Natural killer cell treated with Interleukin-12 subunit alpha and Interleukin-12 subunit beta and Interleukin-15 and Interleukin-18, amount 100 ng/mL, for 72 hours (primary cell): Measurements from ENCODE around the gene SHISA8. TPM values are rescaled to one million over a fixed set of nuclear protein-coding genes. Genes with fewer than 3 reads are reported as not detected.
"Not testable (repeated sequence)": the region's sequence is repeated elsewhere in the genome, so short reads cannot be mapped to it uniquely, and the experiment has no call there.

Experiments
- ATAC-seq, 2 donors: fragments of 150-1000 bp; cut with Tn5 transposase in 1 of 2; sonication (Bioruptor Pico), chemical (Tn5 transposase) in 1 of 2; 2 replicates each; pipeline ENCODE4 v1.10.0; 2021
- DNase-seq: peaks from one replicate; pipeline ENCODE4 v3.0.0; 2022; ENCODE audit warnings: low spot score
- H3K27ac Mint-ChIP-seq, 2 donors: 1 replicate in 1 of 2; 2 replicates in 1 of 2; pipeline ENCODE4 v1.8.0; 2022; ENCODE audit warnings: mixed read lengths in 2 of 2, mild to moderate bottlenecking in 1 of 2, moderate library complexity in 1 of 2
- H3K27me3 Mint-ChIP-seq, 2 donors: 1 replicate in 1 of 2; 2 replicates in 1 of 2; pipeline ENCODE4 v1.8.0; 2022; ENCODE audit warnings: mixed read lengths in 2 of 2
- H3K36me3 Mint-ChIP-seq: one replicate; pipeline ENCODE4 v1.8.0; 2022; ENCODE audit warnings: mixed read lengths
- H3K4me1 Mint-ChIP-seq, 2 donors: 1 replicate in 1 of 2; 2 replicates in 1 of 2; pipeline ENCODE4 v1.8.0; 2022; ENCODE audit warnings: low read depth in 2 of 2, mixed read lengths in 2 of 2, mild to moderate bottlenecking in 1 of 2
- H3K4me3 Mint-ChIP-seq: one replicate; pipeline ENCODE4 v1.8.0; 2022; ENCODE audit warnings: mixed read lengths
- H3K9me3 Mint-ChIP-seq: 2 replicates; pipeline ENCODE4 v1.8.0; 2022; ENCODE audit warnings: mixed read lengths
- total RNA-seq, 2 donors: library from RNA; stranded (reverse); gene quantifications; one replicate each; pipeline ENCODE4 v1.2.3, GENCODE V29; 2022

Gene SHISA8
- not detected for total RNA-seq

- DNase-seq (no peak), ATAC-seq (peak; percentile 48 to 63)
- Mint-ChIP-seq H3K4me1 (peaks cover 0 to 14% of the 10 kb centered on the region in 2 donors), H3K9me3 (no peaks in the 10 kb centered on the region), H3K27ac (no peak within 1 kb of the TSS), H3K4me3 (peak within 1 kb of the TSS; percentile 25), H3K27me3 (peaks cover 27 to 33% of the 10 kb centered on the region in 2 donors), H3K36me3 (no peaks in the 10 kb centered on the region)
Measured at GRCh38 chr22:41915035-41915785, at the start of gene SHISA8. TSS of gene SHISA8 (minus strand) at chr22:41915074. CDS start at chr22:41914667, 407 bp downstream.

GRCh38 chr22:41964112-41964491 lies 49.2 kb upstream of the SHISA8 start:
- H3K9me3 Mint-ChIP-seq, result no peaks in the 10 kb centered on the region
- peaks cover 5 to 7% of the 10 kb centered on the region in 2 donors for H3K4me1 Mint-ChIP-seq

GRCh38 chr22:41963453-41964111 lies 48.7 kb upstream of the SHISA8 start:
- Mint-ChIP-seq H3K27ac (no peak overlapping the region), H3K4me3 (no peak overlapping the region), H3K36me3 (no peaks in the 10 kb centered on the region), H3K4me1 (peaks cover 5 to 7% of the 10 kb centered on the region in 2 donors), H3K27me3 (peaks cover 0 to 2% of the 10 kb centered on the region in 2 donors), H3K9me3 (no peaks in the 10 kb centered on the region)
- DNase-seq (no peak), ATAC-seq (no peak)

More at GRCh38 chr22:41964112-41964491, 49.2 kb upstream of the SHISA8 start:
- no peak overlapping the region for H3K4me3 Mint-ChIP-seq
- H3K36me3 Mint-ChIP-seq, result no peaks in the 10 kb centered on the region
- ATAC-seq (no peak), DNase-seq (no peak)
- H3K27me3 Mint-ChIP-seq, result peaks cover 0 to 2% of the 10 kb centered on the region in 2 donors
- H3K27ac Mint-ChIP-seq, result no peak overlapping the region

GRCh38 chr22:41957941-41958556 lies 43.2 kb upstream of the SHISA8 start:
- DNase-seq, result no peak
- H3K4me3 Mint-ChIP-seq, result no peak overlapping the region
- no peaks in the 10 kb centered on the region for H3K36me3 Mint-ChIP-seq
- H3K4me1 Mint-ChIP-seq, result peaks cover 4 to 5% of the 10 kb centered on the region in 2 donors
- peak overlapping the region in 1 of 2 donors; percentile 6 for H3K27ac Mint-ChIP-seq
- no peaks in the 10 kb centered on the region for H3K9me3 Mint-ChIP-seq
- peak; percentile 39 to 57 for ATAC-seq
- H3K27me3 Mint-ChIP-seq, result no peaks in the 10 kb centered on the region

GRCh38 chr22:41952713-41953112 lies 37.8 kb upstream of the SHISA8 start:
- no peak for ATAC-seq
- Mint-ChIP-seq H3K4me3 (no peak overlapping the region), H3K27ac (no peak overlapping the region), H3K36me3 (no peaks in the 10 kb centered on the region), H3K4me1 (peaks cover 4 to 8% of the 10 kb centered on the region in 2 donors), H3K27me3 (no peaks in the 10 kb centered on the region), H3K9me3 (no peaks in the 10 kb centered on the region)
- DNase-seq, result no peak

GRCh38 chr22:41951898-41952474 lies 37.1 kb upstream of the SHISA8 start, which contains the start of gene SMIM45:
TSS of gene SMIM45 (plus strand) at chr22:41952150.
- Mint-ChIP-seq H3K27ac (no peak within 1 kb of the TSS), H3K27me3 (no peaks in the 10 kb centered on the region), H3K9me3 (no peaks in the 10 kb centered on the region), H3K36me3 (no peaks in the 10 kb centered on the region), H3K4me1 (peaks cover 2 to 4% of the 10 kb centered on the region in 2 donors), H3K4me3 (no peak within 1 kb of the TSS)
- ATAC-seq, result peak in 1 of 2 donors; percentile 14
- DNase-seq, result no peak

GRCh38 chr22:41949297-41949965 lies 34.6 kb upstream of the SHISA8 start:
- ATAC-seq (no peak), DNase-seq (no peak)
- H3K27ac Mint-ChIP-seq, result peak overlapping the region in 1 of 2 donors; percentile 42
- H3K4me3 Mint-ChIP-seq, result no peak overlapping the region
- no peaks in the 10 kb centered on the region for H3K27me3 Mint-ChIP-seq
- H3K4me1 Mint-ChIP-seq, result peaks cover 10 to 14% of the 10 kb centered on the region in 2 donors
- H3K9me3 Mint-ChIP-seq, result no peaks in the 10 kb centered on the region
- H3K36me3 Mint-ChIP-seq, result peaks cover 7% of the 10 kb centered on the region

GRCh38 chr22:41948928-41949296 lies 34.0 kb upstream of the SHISA8 start:
- H3K36me3 Mint-ChIP-seq, H3K4me3 Mint-ChIP-seq, H3K27me3 Mint-ChIP-seq, ATAC-seq, H3K9me3 Mint-ChIP-seq, DNase-seq: not testable (repeated sequence)
- Mint-ChIP-seq H3K27ac (peak overlapping the region in 1 of 2 donors; percentile 42), H3K4me1 (peaks cover 10 to 15% of the 10 kb centered on the region in 2 donors)

- DNase-seq (no peak), ATAC-seq (no peak)
- H3K4me1 Mint-ChIP-seq, result peaks cover 10 to 22% of the 10 kb centered on the region in 2 donors
- no peaks in the 10 kb centered on the region for H3K9me3 Mint-ChIP-seq
- H3K4me3 Mint-ChIP-seq, result peak overlapping the region; percentile 99
- H3K27me3 Mint-ChIP-seq, result no peaks in the 10 kb centered on the region
- no peak overlapping the region for H3K27ac Mint-ChIP-seq
- H3K36me3 Mint-ChIP-seq, result peaks cover 12% of the 10 kb centered on the region
Measured at GRCh38 chr22:41948142-41948541, 33.3 kb upstream of the SHISA8 start.

GRCh38 chr22:41947424-41948080 lies 32.7 kb upstream of the SHISA8 start:
- Mint-ChIP-seq H3K36me3 (peaks cover 12% of the 10 kb centered on the region), H3K27me3 (no peaks in the 10 kb centered on the region), H3K4me3 (peak overlapping the region; percentile 99), H3K27ac (peak overlapping the region; percentile 82 to 87), H3K4me1 (peaks cover 10 to 22% of the 10 kb centered on the region in 2 donors), H3K9me3 (no peaks in the 10 kb centered on the region)
- no peak for ATAC-seq
- no peak for DNase-seq

GRCh38 chr22:41946629-41947423 lies 32.0 kb upstream of the SHISA8 start, which contains the start of gene CENPM:
TSS of gene CENPM (minus strand) at chr22:41947152. CDS start at chr22:41947076, 76 bp downstream.
- Mint-ChIP-seq H3K27ac (peak within 1 kb of the TSS; percentile 82 to 87), H3K27me3 (no peaks in the 10 kb centered on the region), H3K4me3 (peak within 1 kb of the TSS; percentile 99), H3K9me3 (no peaks in the 10 kb centered on the region), H3K4me1 (peaks cover 10 to 22% of the 10 kb centered on the region in 2 donors), H3K36me3 (peaks cover 12% of the 10 kb centered on the region)
- DNase-seq (peak; percentile 95), ATAC-seq (peak; percentile 98 to 99)

- no peaks in the 10 kb centered on the region for H3K9me3 Mint-ChIP-seq
- no peak overlapping the region for H3K27ac Mint-ChIP-seq
- no peaks in the 10 kb centered on the region for H3K27me3 Mint-ChIP-seq
- H3K4me1 Mint-ChIP-seq, result peaks cover 30 to 47% of the 10 kb centered on the region in 2 donors
- ATAC-seq (no peak), DNase-seq (no peak)
- peak overlapping the region; percentile 56 for H3K4me3 Mint-ChIP-seq
- peaks cover 12% of the 10 kb centered on the region for H3K36me3 Mint-ChIP-seq
Measured at GRCh38 chr22:41943661-41944209, 28.9 kb upstream of the SHISA8 start.
